Measurements from ENCODE around the gene HSF2BP. TPM values are rescaled to one million over a fixed set of nuclear protein-coding genes. Genes with fewer than 3 reads are reported as not detected.
"Not testable (repeated sequence)": the region's sequence is repeated elsewhere in the genome, so short reads cannot be mapped to it uniquely, and the experiment has no call there.

Gene HSF2BP
- total and polyA plus RNA-seq, 5 donors from 2014 or later = 0.20 to 0.61 (median 0.38) TPM

DNA sequence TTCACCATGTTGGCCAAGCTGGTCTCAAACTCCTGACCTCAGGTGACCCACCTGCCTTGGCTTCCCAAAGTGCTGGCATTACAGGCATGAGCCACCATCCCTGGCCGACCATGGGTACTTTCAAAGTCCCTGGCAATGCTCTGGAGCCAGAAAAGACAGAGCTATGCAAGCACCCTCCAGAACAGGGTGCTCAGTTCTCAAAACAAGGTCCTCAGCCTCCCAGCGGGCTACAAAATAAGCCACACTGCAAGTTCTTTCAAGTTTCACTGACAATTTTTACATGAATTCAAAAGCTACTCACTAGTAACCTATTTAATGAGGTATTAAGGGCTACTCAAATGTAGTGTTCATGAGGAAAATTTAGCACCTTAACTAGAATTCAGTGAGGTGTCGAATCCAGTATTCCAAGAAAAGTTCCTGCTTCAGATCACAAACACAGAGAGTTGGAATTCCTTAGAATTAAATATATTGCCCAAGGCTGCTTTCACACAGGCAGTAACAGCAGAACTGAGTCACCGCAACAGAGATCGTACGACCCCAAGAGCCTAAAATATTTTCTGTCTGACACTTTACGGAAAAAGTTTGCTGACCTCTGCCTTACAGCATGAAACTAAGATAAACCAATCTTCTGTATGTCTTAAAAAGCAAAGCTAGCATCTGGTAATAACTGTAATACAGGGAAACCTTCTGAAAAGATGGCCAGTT is 60.7 kb downstream of the HSF2BP start:
- H3K9me3 Mint-ChIP-seq = no peaks in the 10 kb centered on the region
- no peaks in the 10 kb centered on the region for H3K4me1 Mint-ChIP-seq
- peaks cover 3% of the 10 kb centered on the region for H3K36me3 Mint-ChIP-seq
- peaks cover 20% of the 10 kb centered on the region for H3K27me3 Mint-ChIP-seq
- Histone ChIP-seq H3K9me3 (ENCODE audit: control insufficient read depth in 2 of 2, low read length in 2 of 2) (no peaks in the 10 kb centered on the region), H3K36me3 (ENCODE audit: control insufficient read depth, insufficient read depth, low read length) (no peaks in the 10 kb centered on the region), H3K4me1 (ENCODE audit: control insufficient read depth, insufficient read depth, low read length, poor library complexity, severe bottlenecking) (no peaks in the 10 kb centered on the region), H3K27ac (ENCODE audit: insufficient read depth, low read length, poor library complexity, severe bottlenecking) (no peak overlapping the region), H3K27me3 (ENCODE audit: control insufficient read depth, insufficient read depth, low read length) (no peaks in the 10 kb centered on the region), H3K4me3 (ENCODE audit: low read depth, low read length) (no peak overlapping the region)
- DNase-seq (no peak), ATAC-seq (ENCODE audit: low read depth in 2 of 2) (no peak)
- H3K27ac Mint-ChIP-seq = no peak overlapping the region
- no peak overlapping the region for H3K4me3 Mint-ChIP-seq

DNA sequence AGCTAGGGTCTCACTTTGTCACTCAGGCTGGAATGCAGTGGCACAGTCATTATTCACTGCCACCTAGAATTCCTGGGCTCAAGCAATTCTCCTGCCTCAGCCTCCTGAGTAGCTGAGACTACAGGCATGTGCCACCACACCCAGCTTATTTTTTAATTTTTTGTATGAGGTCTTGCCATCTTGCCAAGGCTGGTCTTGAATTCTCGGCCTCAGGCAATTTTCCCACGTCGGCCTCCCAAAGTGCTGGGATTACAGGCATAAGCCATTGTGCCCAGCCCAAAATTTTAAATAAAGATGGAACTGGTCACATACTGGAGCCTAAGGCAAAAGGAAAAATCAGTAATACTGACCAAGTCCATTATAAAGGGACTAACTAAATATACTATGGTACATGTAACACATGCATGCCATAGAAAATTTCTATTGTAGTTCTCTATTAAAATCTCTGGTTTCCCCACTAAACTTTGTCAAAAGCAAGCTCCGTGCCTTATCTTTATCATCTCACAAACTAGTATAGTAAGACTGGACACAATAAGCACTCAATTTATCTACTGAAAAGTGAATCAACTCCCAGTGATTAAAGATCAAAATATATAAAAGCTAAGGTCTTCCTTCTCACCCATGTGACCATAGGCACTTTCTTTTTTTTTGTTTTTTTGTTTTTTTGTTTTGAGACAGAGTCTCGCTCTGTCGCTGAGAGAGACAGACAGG is 61.6 kb downstream of the HSF2BP start:
- Histone ChIP-seq H3K4me3 (ENCODE audit: low read depth, low read length) (no peak overlapping the region), H3K36me3 (ENCODE audit: control insufficient read depth, insufficient read depth, low read length) (no peaks in the 10 kb centered on the region), H3K27ac (ENCODE audit: insufficient read depth, low read length, poor library complexity, severe bottlenecking) (no peak overlapping the region), H3K9me3 (ENCODE audit: control insufficient read depth in 2 of 2, low read length in 2 of 2) (no peaks in the 10 kb centered on the region), H3K4me1 (ENCODE audit: control insufficient read depth, insufficient read depth, low read length, poor library complexity, severe bottlenecking) (no peaks in the 10 kb centered on the region), H3K27me3 (ENCODE audit: control insufficient read depth, insufficient read depth, low read length) (peaks cover 2% of the 10 kb centered on the region)
- no peak for DNase-seq
- peak overlapping the region in 1 of 4 donors; percentile 21 for H3K4me3 Mint-ChIP-seq
- H3K27ac Mint-ChIP-seq = no peak overlapping the region
- no peaks in the 10 kb centered on the region for H3K9me3 Mint-ChIP-seq
- peaks cover 3% of the 10 kb centered on the region for H3K36me3 Mint-ChIP-seq
- no peak for ATAC-seq (ENCODE audit: low read depth in 2 of 2)
- peaks cover 24% of the 10 kb centered on the region for H3K27me3 Mint-ChIP-seq
- H3K4me1 Mint-ChIP-seq = no peaks in the 10 kb centered on the region

DNA sequence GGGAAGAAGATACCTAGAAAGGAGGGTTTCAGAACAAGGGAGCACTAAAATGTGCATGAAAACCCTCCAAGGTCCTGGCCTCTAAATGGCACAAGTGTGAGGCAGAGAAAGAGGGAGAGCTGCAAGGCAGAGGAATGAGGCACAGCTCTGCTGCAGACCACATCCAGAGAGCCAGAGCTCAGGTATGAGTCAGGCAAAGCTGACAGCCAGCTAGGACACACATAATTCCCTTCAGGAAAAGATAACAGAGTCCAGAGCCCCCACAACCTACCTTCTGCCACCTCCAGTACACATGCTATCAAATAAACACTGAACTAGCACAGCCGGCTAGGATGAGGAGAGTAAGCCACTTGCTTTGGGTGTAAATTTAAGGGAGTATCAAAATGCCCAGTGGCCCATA is 62.2 kb downstream of the HSF2BP start:
- Histone ChIP-seq H3K4me3 (ENCODE audit: low read depth, low read length) (no peak overlapping the region), H3K36me3 (ENCODE audit: control insufficient read depth, insufficient read depth, low read length) (no peaks in the 10 kb centered on the region), H3K4me1 (ENCODE audit: control insufficient read depth, insufficient read depth, low read length, poor library complexity, severe bottlenecking) (no peaks in the 10 kb centered on the region), H3K27ac (ENCODE audit: insufficient read depth, low read length, poor library complexity, severe bottlenecking) (no peak overlapping the region), H3K9me3 (ENCODE audit: control insufficient read depth in 2 of 2, low read length in 2 of 2) (no peaks in the 10 kb centered on the region), H3K27me3 (ENCODE audit: control insufficient read depth, insufficient read depth, low read length) (peaks cover 2% of the 10 kb centered on the region)
- Mint-ChIP-seq H3K9me3 (no peaks in the 10 kb centered on the region), H3K4me1 (no peaks in the 10 kb centered on the region), H3K4me3 (no peak overlapping the region), H3K36me3 (peaks cover 3% of the 10 kb centered on the region), H3K27me3 (peaks cover 24% of the 10 kb centered on the region), H3K27ac (no peak overlapping the region)
- no peak for ATAC-seq (ENCODE audit: low read depth in 2 of 2)
- no peak for DNase-seq

DNA sequence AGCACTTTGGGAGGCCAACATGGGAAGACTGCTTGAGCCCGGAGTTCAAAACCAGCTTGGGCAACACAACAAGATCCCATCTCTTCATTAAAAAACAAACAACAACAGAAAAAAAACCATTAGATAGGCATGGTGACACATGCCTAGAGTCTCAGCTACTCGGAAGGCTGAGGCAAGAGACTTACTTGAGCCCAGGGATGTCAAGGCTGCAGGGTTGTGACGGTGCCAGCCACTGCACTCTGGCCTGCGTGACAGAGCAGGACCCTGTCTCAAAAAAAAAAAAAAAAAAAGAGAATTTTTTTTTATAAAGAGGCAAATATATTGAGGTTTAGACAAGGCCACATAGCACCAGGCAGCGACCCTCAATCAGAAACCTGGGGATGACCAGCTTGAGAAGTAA is 62.7 kb downstream of the HSF2BP start:
- Histone ChIP-seq H3K36me3 (ENCODE audit: control insufficient read depth, insufficient read depth, low read length) (no peaks in the 10 kb centered on the region), H3K4me1 (ENCODE audit: control insufficient read depth, insufficient read depth, low read length, poor library complexity, severe bottlenecking) (no peaks in the 10 kb centered on the region), H3K9me3 (ENCODE audit: control insufficient read depth in 2 of 2, low read length in 2 of 2) (no peaks in the 10 kb centered on the region), H3K27me3 (ENCODE audit: control insufficient read depth, insufficient read depth, low read length) (peaks cover 2% of the 10 kb centered on the region), H3K27ac (ENCODE audit: insufficient read depth, low read length, poor library complexity, severe bottlenecking) (no peak overlapping the region), H3K4me3 (ENCODE audit: low read depth, low read length) (no peak overlapping the region)
- Mint-ChIP-seq H3K27ac (no peak overlapping the region), H3K4me1 (no peaks in the 10 kb centered on the region), H3K36me3 (peaks cover 3% of the 10 kb centered on the region), H3K9me3 (no peaks in the 10 kb centered on the region), H3K27me3 (peaks cover 24% of the 10 kb centered on the region), H3K4me3 (no peak overlapping the region)
- no peak for ATAC-seq (ENCODE audit: low read depth in 2 of 2)
- DNase-seq = no peak

DNA sequence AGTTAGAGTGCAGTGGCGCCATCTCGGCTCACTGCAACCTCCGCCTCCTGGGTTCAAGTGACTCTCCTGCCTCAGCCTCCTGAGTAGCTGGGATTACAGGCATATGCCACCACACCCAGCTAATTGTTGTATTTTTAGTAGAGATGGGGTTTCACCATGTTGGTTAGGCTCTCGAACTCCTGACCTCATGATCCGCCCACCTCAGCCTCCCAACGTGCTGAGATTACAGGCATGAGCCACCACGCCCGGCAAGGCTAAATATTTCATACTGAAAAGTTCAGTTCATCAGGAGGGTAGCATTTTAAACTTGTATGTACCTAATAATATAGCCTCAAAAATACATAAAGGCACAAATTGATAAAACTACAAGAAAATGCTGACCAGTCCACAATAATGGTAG is 63.5 kb downstream of the HSF2BP start:
- not testable (repeated sequence) for H3K27ac ChIP-seq (ENCODE audit: insufficient read depth, low read length, poor library complexity, severe bottlenecking); H3K4me1 ChIP-seq (ENCODE audit: control insufficient read depth, insufficient read depth, low read length, poor library complexity, severe bottlenecking); DNase-seq; H3K4me1 Mint-ChIP-seq; H3K9me3 ChIP-seq (ENCODE audit: control insufficient read depth in 2 of 2, low read length in 2 of 2); H3K36me3 Mint-ChIP-seq; H3K9me3 Mint-ChIP-seq; H3K4me3 Mint-ChIP-seq; H3K4me3 ChIP-seq (ENCODE audit: low read depth, low read length); H3K36me3 ChIP-seq (ENCODE audit: control insufficient read depth, insufficient read depth, low read length); H3K27ac Mint-ChIP-seq; H3K27me3 ChIP-seq (ENCODE audit: control insufficient read depth, insufficient read depth, low read length); ATAC-seq (ENCODE audit: low read depth in 2 of 2)
- peaks cover 24% of the 10 kb centered on the region for H3K27me3 Mint-ChIP-seq

DNA sequence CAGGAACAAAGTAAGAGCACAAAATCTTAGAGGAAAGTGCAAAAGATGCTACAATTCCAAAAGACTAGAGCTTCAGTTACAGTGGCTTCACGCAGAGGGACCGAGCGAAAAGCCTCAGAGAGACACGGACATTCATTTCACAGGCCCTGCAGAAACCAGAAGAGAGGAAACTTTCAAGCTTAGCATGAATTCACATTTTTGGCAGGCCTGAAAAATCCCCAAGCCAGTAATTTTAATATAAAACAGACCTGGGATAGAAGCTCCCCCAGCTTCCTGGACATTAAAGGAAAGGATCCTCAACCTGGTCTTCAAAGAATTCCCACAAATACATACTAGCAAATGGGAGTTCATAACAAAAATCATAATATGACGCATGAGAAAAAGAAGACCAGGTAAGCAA is 66.2 kb downstream of the HSF2BP start:
- Mint-ChIP-seq H3K36me3 (peaks cover 3% of the 10 kb centered on the region), H3K27ac (no peak overlapping the region), H3K27me3 (peaks cover 27% of the 10 kb centered on the region), H3K4me3 (no peak overlapping the region), H3K9me3 (no peaks in the 10 kb centered on the region), H3K4me1 (no peaks in the 10 kb centered on the region)
- no peak overlapping the region for H3K4me3 ChIP-seq (ENCODE audit: low read depth, low read length)
- no peak overlapping the region for H3K27ac ChIP-seq (ENCODE audit: insufficient read depth, low read length, poor library complexity, severe bottlenecking)
- no peaks in the 10 kb centered on the region for H3K4me1 ChIP-seq (ENCODE audit: control insufficient read depth, insufficient read depth, low read length, poor library complexity, severe bottlenecking)
- no peak for ATAC-seq (ENCODE audit: low read depth in 2 of 2)
- H3K9me3 ChIP-seq (ENCODE audit: control insufficient read depth in 2 of 2, low read length in 2 of 2) = no peaks in the 10 kb centered on the region
- no peak for DNase-seq
- no peaks in the 10 kb centered on the region for H3K36me3 ChIP-seq (ENCODE audit: control insufficient read depth, insufficient read depth, low read length)
- peaks cover 6% of the 10 kb centered on the region for H3K27me3 ChIP-seq (ENCODE audit: control insufficient read depth, insufficient read depth, low read length)

DNA sequence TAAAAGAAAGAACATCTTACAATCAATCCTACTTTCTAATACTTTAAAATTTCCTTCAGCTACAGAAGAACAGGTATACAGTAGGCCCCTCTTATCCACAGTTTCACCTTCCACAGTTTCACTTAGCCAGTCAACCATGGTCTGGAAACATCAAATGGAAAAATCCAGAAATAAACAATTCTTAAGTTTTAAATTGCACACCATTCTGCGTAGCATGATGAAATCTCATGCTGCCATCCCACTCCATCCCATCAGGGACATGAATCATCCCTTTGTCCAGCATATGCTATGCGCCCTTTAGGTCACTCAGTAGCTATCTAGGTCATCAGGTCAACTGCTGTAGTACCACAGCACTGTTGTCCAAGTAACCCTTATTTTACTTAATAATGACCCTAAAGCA is 67.7 kb downstream of the HSF2BP start:
- Histone ChIP-seq H3K27me3 (ENCODE audit: control insufficient read depth, insufficient read depth, low read length) (peaks cover 6% of the 10 kb centered on the region), H3K4me1 (ENCODE audit: control insufficient read depth, insufficient read depth, low read length, poor library complexity, severe bottlenecking) (no peaks in the 10 kb centered on the region), H3K36me3 (ENCODE audit: control insufficient read depth, insufficient read depth, low read length) (no peaks in the 10 kb centered on the region), H3K27ac (ENCODE audit: insufficient read depth, low read length, poor library complexity, severe bottlenecking) (no peak overlapping the region), H3K4me3 (ENCODE audit: low read depth, low read length) (no peak overlapping the region), H3K9me3 (ENCODE audit: control insufficient read depth in 2 of 2, low read length in 2 of 2) (no peaks in the 10 kb centered on the region)
- Mint-ChIP-seq H3K27me3 (peaks cover 27% of the 10 kb centered on the region), H3K36me3 (peaks cover 3% of the 10 kb centered on the region), H3K9me3 (no peaks in the 10 kb centered on the region), H3K4me1 (peaks cover 0 to 2% (median 0%) of the 10 kb centered on the region in 4 donors), H3K4me3 (no peak overlapping the region), H3K27ac (no peak overlapping the region)
- ATAC-seq (ENCODE audit: low read depth in 2 of 2) = no peak
- DNase-seq = no peak

DNA sequence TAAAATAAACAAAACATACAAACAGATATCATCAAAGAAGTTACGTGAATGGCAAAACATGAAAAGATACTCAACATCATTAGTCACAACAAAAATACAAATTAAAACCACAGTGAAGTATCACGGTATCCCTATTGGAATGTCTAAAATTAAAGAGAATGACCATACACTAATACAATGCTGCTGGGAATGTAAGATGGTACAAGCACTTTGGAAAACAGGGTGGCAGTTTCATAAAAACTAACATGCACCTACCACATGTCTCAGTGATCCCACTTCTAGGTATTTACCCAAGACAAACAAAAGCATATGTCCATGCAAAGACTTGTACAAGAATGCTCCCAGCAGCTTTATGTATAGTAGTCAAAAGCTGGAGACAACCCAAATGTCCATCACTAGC is 69.1 kb downstream of the HSF2BP start:
- H3K4me1 Mint-ChIP-seq = peaks cover 0 to 14% (median 10%) of the 10 kb centered on the region in 4 donors
- H3K4me3 ChIP-seq (ENCODE audit: low read depth, low read length) = no peak overlapping the region
- H3K36me3 Mint-ChIP-seq = peaks cover 3% of the 10 kb centered on the region
- H3K27me3 ChIP-seq (ENCODE audit: control insufficient read depth, insufficient read depth, low read length) = peaks cover 6% of the 10 kb centered on the region
- no peaks in the 10 kb centered on the region for H3K9me3 Mint-ChIP-seq
- H3K36me3 ChIP-seq (ENCODE audit: control insufficient read depth, insufficient read depth, low read length) = no peaks in the 10 kb centered on the region
- ATAC-seq (ENCODE audit: low read depth in 2 of 2) (no peak), DNase-seq (no peak)
- H3K27ac Mint-ChIP-seq = no peak overlapping the region
- no peak overlapping the region for H3K27ac ChIP-seq (ENCODE audit: insufficient read depth, low read length, poor library complexity, severe bottlenecking)
- peaks cover 22% of the 10 kb centered on the region for H3K27me3 Mint-ChIP-seq
- H3K9me3 ChIP-seq (ENCODE audit: control insufficient read depth in 2 of 2, low read length in 2 of 2) = no peaks in the 10 kb centered on the region
- no peak overlapping the region for H3K4me3 Mint-ChIP-seq
- H3K4me1 ChIP-seq (ENCODE audit: control insufficient read depth, insufficient read depth, low read length, poor library complexity, severe bottlenecking) = no peaks in the 10 kb centered on the region
